ENCODE data around the gene SDF2L1.
A peak's percentile ranks its signal among the peaks of the same experiment; 100 is the strongest.
"Not testable (repeated sequence)": the region's sequence is repeated elsewhere in the genome, so short reads cannot be mapped to it uniquely, and the experiment has no call there.

SDF2L1 gene

GRCh38 chr22:21672107-21672629 is 30.1 kb downstream of the SDF2L1 start:
- no peaks in the 10 kb centered on the region for H3K27me3 ChIP-seq (ENCODE audit: insufficient read depth, low read depth, severe bottlenecking)
- peak; percentile 30; the same call in 1 of the 2 replicates for TF ChIP-seq CTCF (IDR thresholded peaks at IDR 0.05; ENCODE audit: low read depth, low read length)
- H3K9me3 ChIP-seq (ENCODE audit: severe bottlenecking), result no peaks in the 10 kb centered on the region
- no peak overlapping the region for H3K4me3 ChIP-seq (ENCODE audit: low read depth, low read length)
- H3K27ac ChIP-seq, result no peak overlapping the region
- H3K36me3 ChIP-seq, result peaks cover 42% of the 10 kb centered on the region
- no peak for DNase-seq

- peak overlapping the region; percentile 54 for H3K27ac ChIP-seq
- no peaks in the 10 kb centered on the region for H3K9me3 ChIP-seq (ENCODE audit: severe bottlenecking)
- H3K27me3 ChIP-seq (ENCODE audit: insufficient read depth, low read depth, severe bottlenecking), result no peaks in the 10 kb centered on the region
- peak; percentile 71 for DNase-seq
- peaks cover 39% of the 10 kb centered on the region for H3K36me3 ChIP-seq
- peak; percentile 66 for TF ChIP-seq CTCF (IDR thresholded peaks at IDR 0.05; ENCODE audit: low read depth, low read length)
- no peak overlapping the region for H3K4me3 ChIP-seq (ENCODE audit: low read depth, low read length)
These were observed 31.6 kb downstream of the SDF2L1 start for GRCh38 chr22:21673534-21674321.

GRCh38 chr22:21674638-21675245 is 32.6 kb downstream of the SDF2L1 start:
- TF ChIP-seq CTCF (IDR thresholded peaks at IDR 0.05; ENCODE audit: low read depth, low read length), result no peak

GRCh38 chr22:21677606-21678443 is 35.7 kb downstream of the SDF2L1 start:
- Histone ChIP-seq H3K27ac (no peak overlapping the region), H3K4me3 (ENCODE audit: low read depth, low read length) (no peak overlapping the region), H3K27me3 (ENCODE audit: insufficient read depth, low read depth, severe bottlenecking) (no peaks in the 10 kb centered on the region), H3K9me3 (ENCODE audit: severe bottlenecking) (no peaks in the 10 kb centered on the region), H3K36me3 (peaks cover 23% of the 10 kb centered on the region)
- TF ChIP-seq CTCF (IDR thresholded peaks at IDR 0.05; ENCODE audit: low read depth, low read length), result no peak
- DNase-seq, result no peak

More at GRCh38 chr22:21674638-21675245, 32.6 kb downstream of the SDF2L1 start:
- Histone ChIP-seq H3K9me3 (ENCODE audit: severe bottlenecking) (no peaks in the 10 kb centered on the region), H3K27ac (peak overlapping the region; percentile 54), H3K36me3 (peaks cover 37% of the 10 kb centered on the region), H3K27me3 (ENCODE audit: insufficient read depth, low read depth, severe bottlenecking) (no peaks in the 10 kb centered on the region), H3K4me3 (ENCODE audit: low read depth, low read length) (no peak overlapping the region)
- no peak for DNase-seq

GRCh38 chr22:21678842-21679241 is 36.7 kb downstream of the SDF2L1 start:
- H3K36me3 ChIP-seq, result peaks cover 30% of the 10 kb centered on the region
- not testable (repeated sequence) for H3K27ac ChIP-seq

GRCh38 chr22:21679383-21679782 is 37.3 kb downstream of the SDF2L1 start:
- H3K27ac ChIP-seq, result no peak overlapping the region
- peaks cover 30% of the 10 kb centered on the region for H3K36me3 ChIP-seq
- H3K27me3 ChIP-seq (ENCODE audit: insufficient read depth, low read depth, severe bottlenecking), result no peaks in the 10 kb centered on the region
- H3K9me3 ChIP-seq (ENCODE audit: severe bottlenecking), result no peaks in the 10 kb centered on the region
- H3K4me3 ChIP-seq (ENCODE audit: low read depth, low read length), result no peak overlapping the region
- DNase-seq, result no peak
- TF ChIP-seq CTCF (IDR thresholded peaks at IDR 0.05; ENCODE audit: low read depth, low read length), result no peak

More at GRCh38 chr22:21678842-21679241, 36.7 kb downstream of the SDF2L1 start:
- DNase-seq; H3K9me3 ChIP-seq (ENCODE audit: severe bottlenecking); H3K27me3 ChIP-seq (ENCODE audit: insufficient read depth, low read depth, severe bottlenecking); H3K4me3 ChIP-seq (ENCODE audit: low read depth, low read length): not testable (repeated sequence)

Data from WERI-Rb-1 (cell line).